HCT116 (cell line): Measurements from ENCODE around the gene ALG2. TPM values are rescaled to one million over a fixed set of nuclear protein-coding genes. Genes with fewer than 3 reads are reported as not detected.

Source experiments
- ATAC-seq: fragments of 200-7000 bp; cut with Tn5 transposase; 2 replicates; pipeline ENCODE4 v1.9.1; 2020; ENCODE audit warnings: mild to moderate bottlenecking, moderate library complexity
- BruUV-seq: library from RNA; stranded (reverse); fragments of 400-500 nt; replicated peaks from 2 replicates; lab custom pipeline; 2021; lab: Mats Ljungman, UMichigan
- CTCF ChIA-PET: fragments of 300-600 bp; sonication (Branson Sonifier 250); formaldehyde crosslinking; loops from one replicate; lab custom pipeline; 2021; ENCODE audit warnings: antibody characterized with exemption; lab: Charles Lee
- POLR2A ChIA-PET: fragments of 300-600, 350-600 bp; sonication (Branson Sonifier 250); formaldehyde crosslinking; loops from one replicate; lab custom pipeline; 2021; ENCODE audit warnings: antibody characterized with exemption; lab: Charles Lee
- RAD21 ChIA-PET, 2 experiments: fragments of 300-600 bp; sonication (Branson Sonifier 250); formaldehyde crosslinking; loops; one replicate each; lab custom pipeline; 2023; ENCODE audit warnings: low total read pairs in 2 of 2; ENCODE audit not compliant: uncharacterized antibody in 2 of 2, unreplicated experiment in 2 of 2, low non-redundant PET in 1 of 2; lab: Charles Lee
- DNase-seq: peaks from one replicate; pipeline ENCODE4 v3.0.0-alpha.2; 2010; ENCODE audit warnings: low read depth, low spot score
- H2AFZ ChIP-seq: fragments of 200-600 bp; shearing (Covaris generic), sonication (generic); 2 replicates; pipeline ENCODE4 v1.6.1; 2017; ENCODE audit warnings: low read depth, mixed run types, mixed read lengths, antibody characterized with exemption, low read length; ENCODE audit not compliant: poor library complexity, severe bottlenecking
- H3K27ac ChIP-seq: 2 replicates; pipeline ENCODE4 v1.5.1; 2012; ENCODE audit warnings: low read depth, low read length
- H3K27me3 ChIP-seq: fragments of 200-600 bp; sonication (generic); 2 replicates; pipeline ENCODE4 v1.6.1; 2016; ENCODE audit warnings: mixed run types, low read length, mixed read lengths; ENCODE audit not compliant: insufficient read depth
- H3K36me3 ChIP-seq, 2 experiments: fragments of 200-500 bp in 1 of 2; fragments of 200-600 bp in 1 of 2; sonication (Bioruptor generic) in 1 of 2; sonication (generic) in 1 of 2; 2 replicates each; pipeline versions ENCODE4 v1.5.1 to v1.6.1; 2014 to 2016; ENCODE audit warnings: low read length in 2 of 2, inconsistent platforms in 1 of 2, mixed read lengths in 1 of 2, mixed run types in 1 of 2; ENCODE audit not compliant: insufficient read depth in 2 of 2, control insufficient read depth in 1 of 2
- H3K4me1 ChIP-seq, 2 experiments: fragments of 200-600 bp in 1 of 2; sonication (generic) in 1 of 2; 2 replicates each; pipeline versions ENCODE4 v1.5.1 to v1.6.1; 2012 to 2017; ENCODE audit warnings: low read length in 2 of 2, inconsistent platforms in 1 of 2, mild to moderate bottlenecking in 1 of 2, mixed read lengths in 1 of 2, mixed run types in 1 of 2, moderate library complexity in 1 of 2; ENCODE audit not compliant: insufficient read depth in 2 of 2, control insufficient read depth in 1 of 2
- H3K4me2 ChIP-seq: fragments of 200-600 bp; sonication (generic); 2 replicates; pipeline ENCODE4 v1.6.1; 2017; ENCODE audit warnings: mixed run types, low read length, mixed read lengths
- H3K4me3 ChIP-seq, 2 experiments: fragments of 200-600 bp in 1 of 2; sonication (generic) in 1 of 2; replicated peaks in 1 of 2; 2 replicates each; pipeline ENCODE4 v1.5.1; 2011 to 2016; ENCODE audit warnings: low read length in 2 of 2, control low read depth in 1 of 2, low read depth in 1 of 2, mild to moderate bottlenecking in 1 of 2, mixed read lengths in 1 of 2, mixed run types in 1 of 2
- H3K79me2 ChIP-seq: fragments of 200-600 bp; sonication (generic); 2 replicates; pipeline ENCODE4 v1.6.1; 2017; ENCODE audit warnings: mild to moderate bottlenecking, mixed run types, low read length, moderate library complexity, mixed read lengths; ENCODE audit not compliant: insufficient read depth
- H3K9ac ChIP-seq: fragments of 200-600 bp; sonication (generic); 2 replicates; pipeline ENCODE4 v1.6.1; 2016; ENCODE audit warnings: low read length, mixed read lengths
- H3K9me2 ChIP-seq: fragments of 200-600 bp; sonication (generic), shearing (Covaris generic); 2 replicates; pipeline ENCODE4 v1.6.1; 2017; ENCODE audit warnings: mixed run types, mild to moderate bottlenecking, moderate library complexity; ENCODE audit not compliant: insufficient read depth
- H3K9me3 ChIP-seq, 2 experiments: fragments of 200-500 bp in 1 of 2; fragments of 200-600 bp in 1 of 2; sonication (Bioruptor generic) in 1 of 2; sonication (generic) in 1 of 2; 2 replicates each; pipeline ENCODE4 v1.6.1; 2014 to 2017; ENCODE audit warnings: low read length in 2 of 2, mixed read lengths in 2 of 2, inconsistent platforms in 1 of 2, low read depth in 1 of 2, mild to moderate bottlenecking in 1 of 2, mixed run types in 1 of 2, moderate library complexity in 1 of 2; ENCODE audit not compliant: control insufficient read depth in 1 of 2, insufficient read depth in 1 of 2
- H4K20me1 ChIP-seq: fragments of 200-600 bp; sonication (generic), shearing (Covaris generic); 2 replicates; pipeline ENCODE4 v1.6.1; 2017; ENCODE audit warnings: mixed run types, mild to moderate bottlenecking, moderate library complexity; ENCODE audit not compliant: insufficient read depth
- ATF3 ChIP-seq: IDR thresholded peaks from 2 replicates; pipeline ENCODE4 v1.6.1; 2012
- CEBPB ChIP-seq: IDR thresholded peaks from 2 replicates; pipeline ENCODE4 v1.6.1; 2012; ENCODE audit warnings: low read depth
- EZH2phosphoT487 ChIP-seq: fragments of 200-600 bp; IDR thresholded peaks from 2 replicates; pipeline ENCODE4 v1.6.1; 2018; ENCODE audit warnings: antibody characterized with exemption, borderline replicate concordance
- FOSL1 ChIP-seq: IDR thresholded peaks from 2 replicates; pipeline ENCODE4 v1.6.1; 2012; ENCODE audit warnings: low read depth
- MAX ChIP-seq: IDR thresholded peaks from 2 replicates; pipeline ENCODE4 v1.6.1; 2012
- SRF ChIP-seq: IDR thresholded peaks from 2 replicates; pipeline ENCODE4 v1.6.1; 2012; ENCODE audit warnings: low read depth
- YY1 ChIP-seq: IDR thresholded peaks from 2 replicates; pipeline ENCODE4 v1.6.1; 2011; ENCODE audit warnings: low read length, low read depth, moderate library complexity, mild to moderate bottlenecking; ENCODE audit not compliant: insufficient replicate concordance; ENCODE audit errors: extremely low read depth
- ZBTB33 ChIP-seq: IDR thresholded peaks from 2 replicates; pipeline ENCODE4 v1.6.1; 2011; ENCODE audit warnings: mild to moderate bottlenecking, low read length, moderate library complexity; ENCODE audit not compliant: insufficient replicate concordance; ENCODE audit errors: extremely low read depth
- ZFX ChIP-seq: fragments of 450-650 bp; IDR thresholded peaks from 2 replicates; pipeline ENCODE4 v1.6.1; 2017
- ZNF274 ChIP-seq: fragments of 200-500 bp; sonication (Bioruptor generic); IDR thresholded peaks from 2 replicates; pipeline ENCODE4 v1.6.1; 2014; ENCODE audit warnings: mild to moderate bottlenecking, low read depth, low read length, inconsistent platforms
- intact Hi-C: fragments of 100-400 bp; cut with micrococcal nuclease; formaldehyde crosslinking; loops from 2 replicates; pipeline ENCODE4 v1.10.0; 2022
- total RNA-seq: library from RNA; stranded (reverse); gene quantifications from one replicate; pipeline ENCODE4 v1.2.1, GENCODE V29; 2021; ENCODE audit not compliant: unreplicated experiment

Gene ALG2
- total RNA-seq, 1 experiment from 2014 or later: 27.9 TPM

GRCh38 chr9:99176527-99177013 lies 45.2 kb downstream of the ALG2 start:
- intact Hi-C loops: no loop called here
- Histone ChIP-seq H3K4me2 (no peak overlapping the region), H3K4me3 (no peak overlapping the region), H3K4me1 (no peaks in the 10 kb centered on the region), H3K27ac (no peak overlapping the region), H3K27me3 (no peaks in the 10 kb centered on the region), H3K79me2 (no peaks in the 10 kb centered on the region), H3K9ac (no peak overlapping the region), H3K9me3 (no peaks in the 10 kb centered on the region), H3K9me2 (no peaks in the 10 kb centered on the region), H4K20me1 (no peaks in the 10 kb centered on the region), H3K36me3 (no peaks in the 10 kb centered on the region), H2AFZ (no peak overlapping the region)
- no peak for TF ChIP-seq SRF
- ChIA-PET POLR2A (no interaction called here), RAD21 (no interaction called here), CTCF (no interaction called here)
- ATAC-seq (no peak), DNase-seq (no peak)
- no TSS peak for BruUV-seq

GRCh38 chr9:99173570-99174504 lies 47.9 kb downstream of the ALG2 start:
- ATAC-seq: no peak
- Histone ChIP-seq H3K4me3 (no peak overlapping the region), H4K20me1 (no peaks in the 10 kb centered on the region), H3K79me2 (no peaks in the 10 kb centered on the region), H3K9me2 (no peaks in the 10 kb centered on the region), H3K9ac (no peak overlapping the region), H3K27me3 (no peaks in the 10 kb centered on the region), H3K9me3 (no peaks in the 10 kb centered on the region), H2AFZ (no peak overlapping the region), H3K27ac (no peak overlapping the region), H3K4me2 (no peak overlapping the region), H3K36me3 (no peaks in the 10 kb centered on the region), H3K4me1 (no peaks in the 10 kb centered on the region)
- TF ChIP-seq ZNF274: no peak
- no peak for TF ChIP-seq YY1
- TF ChIP-seq EZH2phosphoT487: no peak
- TF ChIP-seq CEBPB: no peak
- TF ChIP-seq SRF: no peak
- TF ChIP-seq MAX: no peak
- TF ChIP-seq ZFX: no peak
- no peak for TF ChIP-seq ZBTB33
- no peak for TF ChIP-seq FOSL1
- no peak for TF ChIP-seq ATF3
- ChIA-PET POLR2A (no interaction called here), CTCF (interaction anchor here (0.9 kb wide), 1 partner anchor 10 kb away, joined by 4 read pairs; no protein-coding TSS in a partner anchor), RAD21 (no interaction called here)
- intact Hi-C loops: no loop called here
- DNase-seq: no peak
- BruUV-seq: no TSS peak
